Mesenteric fat pad (tissue), 1 donor: ENCODE measurements around the gene SLC1A4. TPM values are rescaled to one million over a fixed set of nuclear protein-coding genes. Genes with fewer than 3 reads are reported as not detected.
"Not testable (repeated sequence)": the region's sequence is repeated elsewhere in the genome, so short reads cannot be mapped to it uniquely, and the experiment has no call there.

ENCODE experiments used
- DNase-seq: peaks from one replicate; pipeline ENCODE4 v3.0.0-alpha.2; 2020; ENCODE audit warnings: low spot score
- total RNA-seq: library from RNA; stranded (reverse); fragmentation: NEBNext Ultra II Directional; extraction: Animal tissue kit (Norgen Biotek cat#: 25700); gene quantifications from one replicate; pipeline ENCODE4 v1.2.1, GENCODE V29; 2021
- donor health status: DM: yes; HTN: yes; CAD: no.

Gene SLC1A4
- total RNA-seq, 1 donor from 2014 or later = 6.8 TPM

- DNase-seq = no peak
Observed at GRCh38 chr2:65025453-65026123, 36.4 kb downstream of the SLC1A4 start.

GRCh38 chr2:65026154-65026553, 37.0 kb downstream of the SLC1A4 start:
- no peak for DNase-seq

- no peak for DNase-seq
Observed at GRCh38 chr2:65026704-65027464, 37.7 kb downstream of the SLC1A4 start.

GRCh38 chr2:65027616-65028244, 38.5 kb downstream of the SLC1A4 start:
- no peak for DNase-seq

GRCh38 chr2:65030476-65031332, 41.5 kb downstream of the SLC1A4 start:
- no peak for DNase-seq

- no peak for DNase-seq
Observed at GRCh38 chr2:65031341-65032018, 42.3 kb downstream of the SLC1A4 start.

GRCh38 chr2:65032019-65032975, 43.1 kb downstream of the SLC1A4 start:
- DNase-seq = no peak

- DNase-seq = no peak
Observed at GRCh38 chr2:65033178-65033577, 44.0 kb downstream of the SLC1A4 start.

- not testable (repeated sequence) for DNase-seq
Observed at GRCh38 chr2:65033667-65034066, 44.5 kb downstream of the SLC1A4 start.

- no peak for DNase-seq
Observed at GRCh38 chr2:65035351-65035943, 46.2 kb downstream of the SLC1A4 start.

GRCh38 chr2:65037178-65037577, 48.0 kb downstream of the SLC1A4 start:
- no peak for DNase-seq

GRCh38 chr2:65039640-65040039, 50.4 kb downstream of the SLC1A4 start:
- no peak for DNase-seq

GRCh38 chr2:65040400-65041261, 51.4 kb downstream of the SLC1A4 start:
- DNase-seq = no peak

GRCh38 chr2:65043001-65043400, 53.8 kb downstream of the SLC1A4 start:
- no peak for DNase-seq

GRCh38 chr2:65044097-65044735, 55.0 kb downstream of the SLC1A4 start:
- no peak for DNase-seq

GRCh38 chr2:65045651-65046050, 56.5 kb downstream of the SLC1A4 start:
- DNase-seq = no peak

GRCh38 chr2:65046633-65047407, 57.6 kb downstream of the SLC1A4 start:
- no peak for DNase-seq
